ENCODE results near the gene LBR.
A peak's percentile ranks its signal among the peaks of the same experiment; 100 is the strongest.

LBR gene

DNA sequence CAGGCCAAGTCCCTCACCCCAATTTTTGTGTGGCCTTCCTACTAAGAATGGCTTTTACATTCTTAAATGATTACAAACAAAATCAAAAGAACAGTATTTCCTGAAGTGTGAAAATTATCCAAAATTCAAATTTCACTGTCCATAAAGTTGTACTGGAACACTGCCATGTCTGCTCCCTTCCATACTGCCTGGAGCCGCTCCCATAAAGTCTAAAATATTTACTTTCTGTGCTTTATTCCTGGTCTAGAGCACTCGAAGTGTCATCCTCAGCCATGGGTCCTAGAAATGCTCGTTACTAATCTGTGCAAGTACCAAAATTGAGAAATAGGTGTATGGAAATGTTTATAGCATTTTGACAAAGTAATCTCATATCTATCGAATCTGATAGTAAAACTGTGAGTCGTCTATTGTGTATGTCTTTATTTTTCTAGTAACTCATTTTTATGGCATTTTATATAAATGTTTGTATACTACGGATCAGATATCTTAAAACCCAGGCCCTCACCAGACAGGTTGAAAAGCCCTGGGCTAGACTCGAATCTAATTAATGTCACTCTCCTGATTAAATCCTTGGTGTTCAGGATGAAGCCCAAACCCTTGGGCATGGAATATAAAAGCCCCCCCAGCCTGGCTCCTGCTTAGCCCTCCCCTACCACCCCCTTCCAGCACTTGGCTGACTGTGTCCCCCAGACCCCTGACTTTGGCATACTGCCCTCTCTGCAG, 4.9 kb downstream of the LBR start:
- TF ChIP-seq ZNF384 (IDR thresholded peaks at IDR 0.05), result no peak
- peak; percentile 60 for TF ChIP-seq PKNOX1 (IDR thresholded peaks at IDR 0.05)
- ChIA-PET CTCF (interaction anchor here (0.8 kb wide), 1 partner anchor 18 kb away, joined by 3 read pairs; no protein-coding TSS in a partner anchor), POLR2A (no interaction called here)
- DNase-seq (ENCODE audit: extremely low spot score), result no peak

- ChIA-PET CTCF (interaction anchor here (0.7 to 1.4 kb wide), 2 partner anchors 25 to 26 kb away, joined by 4 to 8 read pairs; no protein-coding TSS in a partner anchor), POLR2A (no interaction called here)
- TF ChIP-seq FOXK2 (IDR thresholded peaks at IDR 0.05), result no peak
- DNase-seq (ENCODE audit: extremely low spot score), result no peak
These were observed 5.7 kb downstream of the LBR start for GRCh38 chr1:225422031-225422605.

DNA sequence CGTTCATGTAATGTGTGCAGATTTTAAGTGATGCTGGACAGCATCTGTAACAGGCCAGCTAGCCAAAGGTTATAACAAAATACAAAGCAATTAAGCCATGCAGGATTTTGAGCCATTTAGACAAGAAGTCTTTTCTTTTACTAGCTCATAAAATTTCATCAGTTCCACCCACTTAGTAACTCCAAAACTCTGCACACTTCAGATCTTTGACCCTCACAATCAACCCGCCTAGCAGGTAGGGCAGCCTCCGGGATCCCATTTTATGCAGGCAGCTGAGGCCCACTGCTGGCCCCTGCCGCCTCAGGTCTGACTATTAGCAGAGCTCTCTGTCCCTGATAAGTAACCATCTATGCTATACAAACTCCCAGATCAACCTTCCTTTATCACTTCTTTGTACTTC, 9.2 kb downstream of the LBR start:
- CTCF ChIA-PET, result interaction anchor here (0.6 kb wide), 1 partner anchor 16 kb away, joined by 3 read pairs; no protein-coding TSS in a partner anchor
- no peak for DNase-seq (ENCODE audit: extremely low spot score)
- TF ChIP-seq FOXA1 (IDR thresholded peaks at IDR 0.05) (no peak), FOXK2 (IDR thresholded peaks at IDR 0.05) (no peak), FOXM1 (IDR thresholded peaks at IDR 0.05; ENCODE audit: borderline replicate concordance) (no peak), L3MBTL2 (conservative IDR thresholded peaks at IDR 0.05) (no peak)
- POLR2A ChIA-PET, result no interaction called here

DNA sequence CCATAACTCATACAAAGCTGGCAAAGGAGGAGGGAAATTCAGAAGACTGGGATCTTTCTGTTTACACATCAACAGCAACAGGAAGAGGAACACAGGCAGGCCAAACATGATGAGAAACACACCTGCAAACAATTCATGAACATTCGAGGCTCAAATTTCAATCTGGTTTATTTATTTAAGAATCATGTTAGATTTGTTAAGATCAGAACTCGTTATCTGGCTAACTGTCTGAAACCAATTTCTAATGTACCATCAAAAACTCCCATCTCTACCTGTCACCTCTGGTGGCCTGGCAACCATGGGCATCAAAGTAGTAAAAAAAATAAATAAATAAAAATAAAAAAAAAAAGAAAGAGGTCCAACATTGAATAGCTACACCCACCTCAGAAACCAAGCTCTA, 9.8 kb downstream of the LBR start:
- no peak for DNase-seq (ENCODE audit: extremely low spot score)
- CTCF ChIA-PET, result no interaction called here
- POLR2A ChIA-PET, result no interaction called here
- TF ChIP-seq ELF4 (IDR thresholded peaks at IDR 0.05) (no peak), SP1 (IDR thresholded peaks at IDR 0.05) (no peak), SUZ12 (IDR thresholded peaks at IDR 0.05) (no peak), L3MBTL2 (conservative IDR thresholded peaks at IDR 0.05) (no peak), TARDBP (IDR thresholded peaks at IDR 0.05) (no peak), HDGF (IDR thresholded peaks at IDR 0.05; ENCODE audit: borderline replicate concordance) (no peak), FOXK2 (IDR thresholded peaks at IDR 0.05) (no peak), ZNF384 (IDR thresholded peaks at IDR 0.05) (no peak), NFRKB (IDR thresholded peaks at IDR 0.05) (no peak), CTBP1 (IDR thresholded peaks at IDR 0.05; ENCODE audit: borderline replicate concordance) (no peak), FOXM1 (IDR thresholded peaks at IDR 0.05; ENCODE audit: borderline replicate concordance) (no peak), LEF1 (IDR thresholded peaks at IDR 0.05; ENCODE audit: borderline replicate concordance) (no peak), FOXA1 (IDR thresholded peaks at IDR 0.05) (no peak), PKNOX1 (IDR thresholded peaks at IDR 0.05) (no peak), ARNT (IDR thresholded peaks at IDR 0.05) (no peak), BHLHE40 (IDR thresholded peaks at IDR 0.05; ENCODE audit: borderline replicate concordance) (no peak)

GRCh38 chr1:225415967-225416745, 11.7 kb downstream of the LBR start:
- CTCF ChIA-PET, result no interaction called here
- no peak for TF ChIP-seq FOXK2 (IDR thresholded peaks at IDR 0.05)
- no peak for TF ChIP-seq PKNOX1 (IDR thresholded peaks at IDR 0.05)
- TF ChIP-seq TARDBP (IDR thresholded peaks at IDR 0.05), result no peak
- TF ChIP-seq ZNF384 (IDR thresholded peaks at IDR 0.05), result no peak
- TF ChIP-seq BHLHE40 (IDR thresholded peaks at IDR 0.05; ENCODE audit: borderline replicate concordance), result no peak
- TF ChIP-seq NFRKB (IDR thresholded peaks at IDR 0.05), result no peak
- no peak for TF ChIP-seq ARNT (IDR thresholded peaks at IDR 0.05)
- TF ChIP-seq SUZ12 (IDR thresholded peaks at IDR 0.05), result no peak
- no peak for TF ChIP-seq SP1 (IDR thresholded peaks at IDR 0.05)
- POLR2A ChIA-PET, result interaction anchor here (0.7 to 1.4 kb wide), 2 partner anchors 9 to 11 kb away, joined by 3 to 4 read pairs; partner anchors contain the start of gene LBR
- DNase-seq (ENCODE audit: extremely low spot score), result no peak

DNA sequence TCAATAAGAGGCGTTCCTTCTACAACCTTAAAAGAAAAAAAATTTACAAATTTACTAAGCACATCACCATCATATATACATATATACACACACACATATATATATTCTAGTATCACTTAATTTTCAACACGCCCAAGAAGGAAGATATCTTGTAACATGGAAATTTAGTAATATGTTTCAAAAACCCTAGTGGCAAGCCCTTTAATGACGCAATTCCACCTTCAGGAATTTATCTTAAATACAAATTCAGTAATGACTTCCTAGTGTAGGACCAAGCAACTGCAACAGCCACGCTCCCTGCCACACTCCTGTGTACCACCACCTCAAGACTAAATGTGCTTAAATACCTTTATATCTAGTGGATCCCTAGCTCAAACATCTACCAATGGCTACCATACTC, 12.5 kb downstream of the LBR start:
- POLR2A ChIA-PET, result interaction anchor here (1.4 kb wide), 1 partner anchor 10 kb away, joined by 4 read pairs; no protein-coding TSS in a partner anchor
- no peak for TF ChIP-seq NFRKB (IDR thresholded peaks at IDR 0.05)
- no peak for TF ChIP-seq ELF4 (IDR thresholded peaks at IDR 0.05)
- no peak for TF ChIP-seq PKNOX1 (IDR thresholded peaks at IDR 0.05)
- no peak for TF ChIP-seq FOXK2 (IDR thresholded peaks at IDR 0.05)
- TF ChIP-seq FOXA1 (IDR thresholded peaks at IDR 0.05), result no peak
- CTCF ChIA-PET, result interaction anchor here (0.6 kb wide), 1 partner anchor 18 kb away, joined by 3 read pairs; no protein-coding TSS in a partner anchor
- DNase-seq (ENCODE audit: extremely low spot score), result no peak

Data from HEK293T (cell line).